Fibroblast of peridontal ligament (primary cell): ENCODE measurements around the gene ZG16B.
A peak's percentile ranks its signal among the peaks of the same experiment; 100 is the strongest.

Experiments used
- DNase-seq: peaks from one replicate; pipeline ENCODE4 v3.0.0-alpha.2; 2010; ENCODE audit errors: extremely low read depth

Gene ZG16B

DNA sequence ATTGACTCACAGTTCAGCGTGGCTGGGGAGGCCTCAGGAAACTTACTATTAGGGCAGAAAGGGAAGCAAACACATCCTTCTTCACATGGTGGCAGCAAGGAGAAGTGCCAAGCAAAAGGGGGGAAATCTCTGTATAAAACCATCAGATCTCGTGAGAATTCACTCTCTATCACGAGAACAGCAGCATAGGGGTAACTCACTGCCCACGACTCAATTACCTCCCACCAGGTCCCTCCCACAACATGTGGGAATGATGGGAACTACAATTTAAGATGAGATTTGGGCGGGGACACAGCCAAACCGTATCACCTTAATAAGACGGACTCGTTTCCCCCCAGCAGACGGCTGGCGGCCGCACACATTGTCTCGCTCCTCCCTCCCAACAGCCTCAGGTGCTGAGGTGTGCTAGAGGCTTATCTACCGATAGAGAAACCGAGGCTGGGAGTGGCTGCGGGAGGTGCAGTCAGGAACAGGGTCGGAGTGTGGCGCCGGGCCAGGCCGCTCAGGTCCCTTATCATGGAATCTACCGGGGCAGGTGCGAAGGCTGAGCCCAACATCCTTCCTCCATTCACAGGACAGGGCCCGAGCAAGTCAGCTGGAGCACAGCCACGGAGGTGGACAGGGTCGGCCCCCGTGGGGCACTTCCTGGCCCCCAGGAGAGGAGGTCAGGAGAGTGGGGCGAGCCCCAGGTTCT is 4.9 kb upstream of the ZG16B start:
- no peak for DNase-seq

DNA sequence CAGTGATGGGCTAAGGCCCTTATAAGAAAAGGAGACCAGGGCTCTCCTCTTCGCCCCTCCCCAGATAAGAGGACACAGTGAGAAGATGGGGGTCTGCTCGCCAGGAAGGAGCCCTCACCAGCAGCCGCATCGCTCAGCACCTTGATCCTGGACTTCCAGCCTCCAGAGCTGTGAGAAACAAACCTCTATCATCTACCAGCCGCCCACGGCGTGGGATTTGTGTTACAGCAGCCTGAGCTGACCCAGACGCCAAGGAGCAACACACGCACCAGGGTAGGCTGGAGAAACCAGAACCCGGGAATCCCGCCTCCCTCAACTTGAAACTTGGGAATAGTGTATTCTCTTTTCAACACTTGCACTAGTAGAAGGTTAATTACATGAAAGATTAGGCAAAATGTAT is 4.2 kb upstream of the ZG16B start:
- no peak for DNase-seq

DNA sequence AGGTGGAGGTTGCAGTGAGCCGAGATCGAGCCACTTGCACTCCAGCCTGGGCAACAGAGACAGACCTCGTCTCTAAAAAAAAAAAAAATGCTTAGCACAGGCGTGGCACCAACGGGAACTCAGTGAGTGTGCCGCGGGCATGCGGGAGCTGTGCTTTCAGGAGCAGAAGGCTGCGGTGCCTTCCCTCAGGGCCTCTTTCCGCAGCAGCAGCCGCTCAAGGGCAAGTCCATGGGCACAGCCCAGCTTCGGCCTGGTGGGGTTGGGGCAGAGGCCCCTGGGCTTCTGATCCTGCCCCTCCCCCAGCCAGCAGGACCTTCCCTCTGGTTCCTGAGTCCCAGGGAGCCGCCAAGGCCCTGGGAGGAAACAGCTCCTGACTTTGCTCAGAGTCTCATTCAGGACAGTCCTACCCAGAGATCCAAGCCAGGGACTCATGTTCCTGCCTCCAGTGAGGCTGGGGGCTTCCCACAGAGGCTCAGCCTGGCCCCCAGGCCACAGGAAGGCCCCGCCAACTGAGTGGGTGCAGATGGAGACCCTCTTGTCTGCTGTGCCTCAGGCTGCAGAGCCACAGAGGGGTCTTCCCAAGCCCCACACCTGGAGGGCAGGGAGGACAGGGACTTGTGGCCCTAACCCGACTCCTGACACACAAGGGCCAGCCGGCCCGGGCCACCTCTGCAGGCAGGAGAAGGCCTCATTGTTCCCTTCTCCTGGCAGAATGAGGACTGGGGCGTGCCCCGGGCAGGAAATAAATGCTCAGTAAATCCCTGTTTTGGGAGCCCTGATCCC is 3.3 kb upstream of the ZG16B start:
- DNase-seq = no peak

DNA sequence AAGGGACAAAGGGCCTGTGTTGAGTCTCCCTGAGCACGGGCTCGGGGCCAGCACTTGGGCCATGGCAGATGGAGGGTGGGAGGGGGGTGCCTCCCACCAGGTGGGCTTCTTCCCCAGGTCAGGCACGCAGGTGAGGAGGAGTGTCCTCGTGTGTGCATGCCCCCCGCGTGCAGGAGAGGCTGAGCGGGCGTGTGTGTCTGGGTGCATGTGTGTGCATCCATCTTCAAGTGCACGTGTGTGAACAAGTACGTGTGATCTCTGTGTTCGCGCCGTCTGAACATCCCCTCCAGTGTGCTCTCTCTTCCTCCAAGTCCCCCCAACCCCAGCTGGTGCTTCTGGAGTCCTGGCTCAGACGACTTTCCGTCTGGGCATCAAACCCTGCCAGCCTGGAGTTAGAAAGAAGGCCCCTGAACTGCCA is 2.7 kb upstream of the ZG16B start:
- no peak for DNase-seq

DNA sequence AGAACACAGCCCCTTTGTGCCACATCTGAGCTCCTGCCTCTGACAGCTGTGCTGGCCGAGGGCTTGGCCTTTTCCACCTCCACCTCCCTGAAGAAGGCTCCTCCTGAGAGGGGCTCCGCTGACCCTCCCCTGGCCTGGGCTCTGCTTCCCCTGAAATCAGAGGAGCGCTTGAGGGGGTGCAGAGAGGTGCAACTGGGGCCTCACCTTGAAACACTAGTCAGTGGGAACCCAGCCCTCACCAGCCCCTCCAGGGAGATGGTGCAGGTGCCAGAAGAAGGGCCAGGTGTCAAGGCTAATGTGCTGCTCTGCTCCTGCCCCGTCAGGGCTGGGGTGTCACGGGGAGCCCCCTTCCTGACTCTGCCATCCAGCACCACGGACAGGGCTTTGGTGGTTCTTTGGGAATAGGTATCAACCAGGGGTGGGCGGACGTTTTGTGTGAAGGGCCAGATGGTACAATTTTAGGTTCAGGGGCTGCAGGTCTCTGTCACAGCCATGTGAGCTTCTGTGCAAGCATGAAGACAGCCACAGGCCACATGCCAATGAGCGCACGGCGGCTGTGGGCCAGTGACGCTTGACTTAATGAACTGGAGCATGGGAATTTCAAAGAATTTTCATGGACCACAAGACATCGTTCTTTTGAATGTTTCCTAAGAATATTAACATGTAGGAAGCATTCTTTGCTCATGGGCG is 2.1 kb upstream of the ZG16B start:
- DNase-seq = no peak

DNA sequence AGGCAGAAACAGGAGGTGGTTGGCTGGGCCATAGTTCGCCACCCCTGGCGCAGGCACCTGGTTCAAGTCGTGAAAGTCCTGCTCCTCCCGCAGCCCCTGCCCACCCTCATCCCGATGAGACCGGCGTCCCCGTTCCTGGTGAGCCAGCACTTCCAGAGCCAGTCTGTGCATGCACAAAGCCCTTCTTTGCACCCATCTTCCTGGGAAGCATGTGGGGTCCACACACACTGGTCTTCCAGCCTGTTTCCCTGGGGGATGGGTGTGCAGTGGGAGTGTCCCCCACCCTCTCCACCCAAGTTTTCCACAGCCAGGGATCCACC is 1.6 kb upstream of the ZG16B start:
- DNase-seq = no peak

DNA sequence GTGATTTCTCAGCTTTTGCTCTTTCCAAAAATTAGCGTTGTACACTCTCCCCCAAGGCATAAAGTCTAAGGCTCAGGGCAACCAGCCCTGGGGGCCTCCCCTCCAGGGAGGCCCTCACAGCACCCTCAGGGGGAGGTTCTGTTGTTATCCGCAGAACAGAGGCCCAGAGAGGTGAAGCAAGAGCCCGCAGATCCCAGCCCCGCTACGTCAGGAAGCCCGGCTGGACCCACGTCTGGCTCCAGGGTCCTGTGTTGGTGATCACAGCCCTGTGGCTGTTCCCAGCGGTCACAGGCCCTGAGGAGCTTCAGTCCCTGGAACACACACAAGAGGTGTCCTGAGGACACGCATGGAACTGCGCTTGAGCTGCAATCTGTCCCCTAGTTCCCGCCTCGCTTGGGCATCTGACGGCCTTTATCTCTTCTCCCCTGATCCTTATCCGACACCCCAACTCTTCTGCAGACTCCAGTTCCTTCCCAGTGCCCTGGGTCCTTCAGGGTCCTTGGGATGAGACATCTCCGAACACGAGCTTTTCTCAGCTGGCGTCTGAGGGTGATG is 1.1 kb upstream of the ZG16B start:
- DNase-seq = no peak

DNA sequence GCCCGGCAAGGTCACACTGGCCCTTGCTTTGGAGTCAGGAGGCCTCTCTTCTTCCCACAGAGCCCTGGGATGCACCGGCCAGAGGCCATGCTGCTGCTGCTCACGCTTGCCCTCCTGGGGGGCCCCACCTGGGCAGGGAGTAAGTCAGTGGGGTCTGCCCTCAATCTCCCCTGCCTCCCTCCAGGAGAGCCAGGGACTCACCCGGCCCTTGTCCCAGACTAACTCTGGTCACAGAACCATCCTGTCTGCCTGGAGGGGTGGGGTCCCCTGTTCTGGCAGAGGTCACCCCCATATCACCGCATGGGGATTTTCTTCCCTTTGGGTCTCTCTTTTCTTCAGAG is 222 bp downstream of the ZG16B start:
- no peak for DNase-seq

DNA sequence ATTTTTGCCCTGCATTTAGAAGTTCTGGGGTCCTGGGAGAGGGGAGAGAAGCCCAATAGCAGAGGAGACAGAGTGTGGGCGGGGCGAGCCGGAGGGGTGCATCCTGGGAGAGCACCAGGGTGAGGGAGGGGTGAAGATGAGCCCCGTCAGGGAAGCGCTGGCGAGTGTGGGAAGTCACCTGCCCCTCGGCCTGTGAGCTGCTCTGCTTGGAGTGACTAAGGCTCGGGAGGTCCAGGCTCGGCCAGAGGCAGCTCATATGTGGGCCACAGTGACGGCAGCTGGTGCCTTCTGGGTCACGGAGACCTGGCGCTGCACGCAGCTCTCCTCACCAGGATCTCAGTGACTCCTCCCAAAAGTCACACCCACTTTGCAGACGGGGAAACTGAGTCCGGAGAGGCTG is 1.1 kb downstream of the ZG16B start:
- no peak for DNase-seq

DNA sequence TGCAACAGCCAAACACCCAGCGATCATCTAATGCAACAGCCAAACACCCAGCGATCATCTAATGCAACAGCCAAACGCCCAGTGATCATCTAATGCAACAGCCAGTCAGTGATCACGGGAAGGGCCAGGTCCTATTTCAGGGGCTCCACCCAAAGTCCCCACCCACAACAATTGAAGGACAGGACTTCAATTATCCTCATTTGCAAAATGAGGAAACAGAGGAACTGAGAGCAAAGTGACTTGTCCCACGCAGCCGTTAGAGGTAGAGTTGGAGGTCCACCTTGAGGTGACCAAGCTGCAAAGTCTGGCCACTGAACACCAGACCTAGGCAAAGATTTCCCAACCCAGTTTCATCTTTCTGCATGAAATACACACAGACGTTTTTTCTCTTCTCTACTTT is 3.7 kb downstream of the ZG16B start:
- no peak for DNase-seq

DNA sequence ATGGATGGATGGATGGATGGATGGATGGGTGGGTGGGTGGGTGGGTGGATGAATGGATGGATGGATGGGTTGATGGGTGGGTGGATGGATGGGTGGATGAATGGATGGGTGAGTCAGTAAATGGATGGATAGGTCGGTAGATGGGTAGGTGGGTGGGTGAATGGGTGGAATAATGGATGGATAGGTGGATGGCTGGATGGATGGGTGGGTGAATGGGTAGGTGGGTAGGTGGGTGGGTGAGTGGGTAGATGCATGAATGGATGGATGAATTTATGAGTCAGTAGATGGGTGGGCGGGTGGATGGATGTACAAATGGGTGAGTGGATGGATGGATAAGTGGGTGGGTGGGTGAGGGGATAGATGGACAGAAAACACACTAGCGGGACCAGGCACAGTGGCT is 4.9 kb downstream of the ZG16B start:
- no peak for DNase-seq

DNA sequence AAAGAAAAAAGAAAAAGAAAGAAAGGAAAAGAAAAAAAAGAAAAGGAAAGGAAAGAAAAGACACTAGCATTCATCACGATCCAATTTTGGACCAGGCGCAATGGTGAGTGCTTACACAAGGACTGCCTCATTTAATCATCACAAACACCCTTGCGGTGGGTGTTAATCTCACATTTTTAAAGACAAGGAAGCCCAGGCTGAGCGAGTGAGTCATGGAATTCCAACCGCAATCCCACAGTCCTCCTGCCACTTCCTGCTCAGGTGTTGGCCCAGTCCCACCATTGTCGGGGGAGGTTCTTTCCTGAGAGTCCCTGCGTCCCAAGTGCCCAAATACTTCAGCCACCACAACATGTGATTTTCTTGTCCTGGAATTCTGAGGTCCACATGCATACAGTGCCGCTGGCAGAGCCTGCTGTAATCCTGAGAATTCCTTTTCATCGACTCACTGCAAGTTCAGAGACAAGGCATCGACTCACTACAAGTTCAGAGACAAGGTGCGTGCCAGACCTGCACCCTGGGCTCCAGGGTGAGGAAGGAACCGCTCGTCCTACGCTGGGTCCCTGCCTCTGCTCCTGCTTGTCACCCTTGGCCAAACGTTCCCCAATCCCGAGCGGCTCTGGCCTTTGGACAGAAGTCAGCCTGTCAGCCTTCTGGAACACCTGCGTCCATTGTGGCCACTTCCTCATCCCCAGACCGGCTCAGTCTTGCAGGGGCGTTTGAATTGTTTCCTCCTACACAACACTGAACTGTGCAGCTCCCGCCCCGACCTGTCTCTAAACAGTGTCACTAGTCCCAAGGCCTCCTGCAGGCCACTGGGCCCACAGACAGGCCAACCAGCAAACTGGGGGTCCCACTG is 5.8 kb downstream of the ZG16B start:
- DNase-seq = peak; percentile 80

DNA sequence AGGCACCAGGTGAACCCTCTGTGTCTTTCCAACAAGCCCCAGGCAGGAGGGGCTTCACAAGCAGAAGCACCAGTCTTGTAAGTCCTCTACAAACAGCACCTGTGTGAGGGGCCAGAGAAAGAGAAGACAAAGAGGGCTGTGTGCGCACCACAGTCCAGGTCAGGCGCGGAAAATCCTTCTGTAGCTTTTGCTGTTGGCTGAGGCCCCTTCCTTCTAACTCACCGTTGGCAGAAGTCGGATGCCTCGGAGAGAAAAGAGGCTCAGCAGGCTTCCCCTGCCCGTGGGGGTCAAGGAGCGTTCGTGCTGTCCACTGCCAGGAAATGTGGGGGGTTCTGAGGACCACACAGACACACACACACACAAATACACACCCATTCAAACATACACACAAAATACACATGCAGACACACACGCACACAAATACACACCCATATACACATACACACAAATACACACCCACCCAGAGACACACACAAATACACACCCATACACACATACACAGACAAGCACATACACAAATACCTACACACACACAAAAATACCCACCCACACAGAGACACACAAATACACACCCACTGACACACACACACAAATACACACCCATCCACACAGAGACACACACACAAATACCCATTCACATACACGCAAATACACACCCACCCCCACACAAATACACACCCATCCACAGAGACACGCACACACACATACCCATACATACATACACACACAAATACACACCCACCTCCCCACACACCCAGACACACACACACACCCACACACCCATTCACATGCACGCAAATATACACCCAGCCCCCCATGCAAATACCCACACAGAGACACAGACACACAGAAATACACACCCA is 6.8 kb downstream of the ZG16B start:
- no peak for DNase-seq

DNA sequence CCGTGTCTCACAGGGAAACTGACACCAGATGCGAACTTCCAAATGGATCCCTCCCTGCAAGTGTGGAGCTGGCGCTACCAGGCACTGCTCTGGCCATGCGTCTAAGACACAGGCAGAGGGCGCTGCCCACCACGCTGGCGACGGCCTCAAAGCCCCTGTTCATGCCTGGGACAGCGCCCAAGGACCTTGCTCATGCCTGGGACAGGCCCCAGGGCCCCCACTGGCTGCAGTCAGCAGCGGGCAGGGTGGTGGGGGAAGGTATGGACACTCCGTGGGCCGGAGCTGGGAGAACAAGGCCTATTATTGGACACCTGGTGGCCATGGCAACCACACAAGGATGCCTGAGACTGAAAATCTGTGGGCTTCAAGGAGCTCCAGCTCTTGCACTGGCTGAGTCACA is 8.8 kb downstream of the ZG16B start:
- DNase-seq = peak; percentile 77

DNA sequence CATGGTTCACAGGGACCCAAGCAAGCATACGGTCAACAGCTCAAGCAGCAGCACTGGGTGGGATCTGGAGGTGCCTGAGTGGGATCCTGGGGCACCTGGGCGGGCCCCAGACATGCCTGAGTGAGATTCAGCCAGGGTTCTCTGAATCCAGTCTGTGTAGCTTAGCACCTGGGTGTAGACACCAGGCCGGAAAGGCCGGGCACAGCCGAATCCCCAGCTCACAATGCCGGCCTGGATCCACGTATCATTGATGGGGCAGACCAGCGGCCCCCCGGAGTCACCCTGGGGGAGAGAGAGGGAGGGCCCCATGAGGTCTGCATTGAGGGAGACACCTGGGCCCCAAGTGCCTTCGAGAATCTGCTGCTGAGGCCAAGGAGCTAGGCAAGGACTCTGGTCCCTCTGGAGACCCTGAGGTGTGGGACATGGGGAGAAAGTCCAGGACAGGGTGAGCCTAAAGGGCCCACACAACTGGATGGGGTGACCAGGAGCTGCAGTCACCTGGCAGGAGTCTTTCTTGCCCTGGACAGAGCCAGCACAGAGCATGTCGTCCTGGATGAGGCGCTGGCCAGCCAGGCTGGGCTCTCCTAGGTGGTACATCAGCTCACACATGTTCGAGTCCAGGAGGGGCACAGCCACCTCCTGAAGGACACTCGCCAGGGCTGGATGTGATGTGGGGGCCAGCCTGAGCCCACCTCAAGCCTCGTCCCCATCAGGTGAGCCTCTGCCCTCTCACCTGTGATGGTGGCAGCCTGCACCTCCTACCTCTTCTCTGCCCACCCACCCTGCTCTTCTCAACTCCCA is 9.7 kb downstream of the ZG16B start:
- DNase-seq = no peak

DNA sequence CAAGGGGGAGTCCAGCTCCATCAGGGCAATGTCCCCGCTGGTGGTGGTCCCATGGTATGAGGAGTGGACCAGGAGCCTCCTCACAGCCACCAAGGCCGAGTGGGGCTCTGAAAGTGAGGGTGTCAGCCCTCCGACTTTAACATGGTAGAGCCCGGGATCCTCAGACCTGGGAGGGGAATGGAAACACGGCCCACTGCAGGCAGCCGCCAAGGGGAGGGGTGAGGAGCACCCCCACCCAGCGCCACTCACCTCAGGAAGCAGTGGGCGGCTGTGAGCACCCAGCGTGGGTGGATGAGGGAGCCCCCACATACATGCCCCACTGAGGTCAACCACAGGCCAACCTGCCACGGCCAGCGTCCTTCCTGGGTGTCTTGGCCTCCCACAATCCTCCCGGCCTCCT is 10.8 kb downstream of the ZG16B start:
- DNase-seq = no peak

DNA sequence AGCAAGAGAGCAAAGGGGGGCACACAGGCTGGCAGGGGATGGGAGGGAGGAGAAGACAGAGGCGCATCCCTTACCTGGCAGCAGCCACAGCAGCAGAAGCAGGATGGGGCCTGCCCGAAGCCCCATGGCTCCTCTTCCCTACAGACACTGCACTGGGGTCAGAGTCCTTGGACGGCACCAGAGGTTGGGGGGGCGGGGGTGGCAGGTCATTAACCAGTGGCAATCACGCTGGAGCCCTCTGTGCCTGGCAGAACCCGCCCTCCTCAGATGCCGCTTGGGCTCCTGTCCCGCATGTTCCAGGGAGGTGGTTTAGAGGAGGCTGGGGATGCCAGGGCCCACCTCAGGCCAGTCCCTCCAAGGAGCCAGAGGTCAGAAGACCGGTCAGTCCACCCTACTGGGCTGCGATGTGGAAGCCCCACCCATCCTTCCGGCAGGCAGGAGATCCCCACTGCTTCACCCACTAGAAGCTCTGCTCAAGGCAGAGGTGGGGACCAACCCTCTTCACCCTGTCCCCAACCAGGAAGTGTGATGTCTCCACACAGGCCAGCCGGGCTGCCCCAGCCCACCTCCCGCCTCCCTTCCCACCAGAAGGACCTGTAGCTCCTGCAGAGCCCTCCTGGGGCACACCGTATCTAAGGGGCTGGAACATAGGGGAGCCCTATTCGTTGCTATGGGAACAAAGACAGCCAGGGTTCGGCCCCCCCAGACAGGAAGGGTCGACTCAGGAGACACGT is 11.7 kb downstream of the ZG16B start:
- DNase-seq = no peak

DNA sequence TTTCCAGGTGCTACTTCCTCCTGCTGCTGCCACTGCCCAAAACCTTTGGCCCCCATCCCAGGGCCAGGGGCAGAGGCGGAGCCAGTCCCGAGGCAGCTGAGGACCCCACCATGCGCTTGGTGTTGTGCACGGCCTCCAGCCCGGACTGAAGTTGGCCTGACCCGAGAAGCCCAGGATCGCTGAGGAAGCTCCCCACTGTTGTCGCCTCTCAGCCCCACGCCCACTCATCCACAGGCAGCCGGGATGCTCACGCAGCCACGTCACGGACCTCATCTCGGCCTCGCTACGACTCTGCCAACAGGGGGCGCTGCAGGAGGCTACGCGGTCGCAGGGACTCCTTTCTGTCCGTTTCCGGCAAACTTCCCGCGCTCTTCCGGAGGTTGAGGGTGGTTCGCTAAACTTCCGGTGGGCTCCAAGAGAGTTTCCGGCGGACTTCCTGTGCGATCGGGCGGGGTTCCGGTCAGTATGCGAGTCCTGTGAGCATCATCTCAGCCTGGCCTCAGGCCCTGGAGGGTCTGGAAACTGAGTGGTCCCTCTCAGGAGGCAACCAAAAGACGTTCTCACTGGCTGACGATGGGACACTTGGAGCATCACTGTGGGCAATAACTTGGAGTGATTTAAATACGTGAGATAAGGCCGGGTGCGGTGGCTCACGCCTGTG is 12.4 kb downstream of the ZG16B start:
- no peak for DNase-seq

DNA sequence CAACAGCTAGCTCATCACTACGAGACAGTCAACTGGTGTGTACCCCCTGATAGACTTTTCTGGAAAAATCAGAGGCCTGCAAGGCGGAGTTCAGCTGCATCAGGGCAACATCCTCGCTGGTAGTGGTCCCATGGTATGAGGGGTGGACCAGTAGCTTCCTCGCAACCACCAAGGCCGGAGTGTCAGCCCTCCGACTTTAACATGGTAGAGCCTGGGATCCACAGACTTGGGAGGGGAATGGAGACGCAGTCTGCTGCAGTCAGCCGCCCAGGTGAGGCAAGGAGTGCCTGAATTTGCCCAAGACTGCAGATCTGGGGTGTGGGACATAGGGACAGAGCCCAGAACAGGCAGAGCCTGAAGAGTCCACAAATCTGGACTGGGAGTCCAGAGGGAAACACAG is 13.4 kb downstream of the ZG16B start:
- DNase-seq = no peak
